Measurements from ENCODE around the gene PRKRA. TPM values are rescaled to one million over a fixed set of nuclear protein-coding genes. Genes with fewer than 3 reads are reported as not detected.

PRKRA gene
- total RNA-seq, 4 donors from 2014 or later, result 37.3 to 52.1 (median 45.5) TPM

- no peak for TF ChIP-seq EP300 (IDR thresholded peaks at IDR 0.05)
- no peak for TF ChIP-seq POLR2A (IDR thresholded peaks at IDR 0.05)
- TF ChIP-seq, protein P1, sequence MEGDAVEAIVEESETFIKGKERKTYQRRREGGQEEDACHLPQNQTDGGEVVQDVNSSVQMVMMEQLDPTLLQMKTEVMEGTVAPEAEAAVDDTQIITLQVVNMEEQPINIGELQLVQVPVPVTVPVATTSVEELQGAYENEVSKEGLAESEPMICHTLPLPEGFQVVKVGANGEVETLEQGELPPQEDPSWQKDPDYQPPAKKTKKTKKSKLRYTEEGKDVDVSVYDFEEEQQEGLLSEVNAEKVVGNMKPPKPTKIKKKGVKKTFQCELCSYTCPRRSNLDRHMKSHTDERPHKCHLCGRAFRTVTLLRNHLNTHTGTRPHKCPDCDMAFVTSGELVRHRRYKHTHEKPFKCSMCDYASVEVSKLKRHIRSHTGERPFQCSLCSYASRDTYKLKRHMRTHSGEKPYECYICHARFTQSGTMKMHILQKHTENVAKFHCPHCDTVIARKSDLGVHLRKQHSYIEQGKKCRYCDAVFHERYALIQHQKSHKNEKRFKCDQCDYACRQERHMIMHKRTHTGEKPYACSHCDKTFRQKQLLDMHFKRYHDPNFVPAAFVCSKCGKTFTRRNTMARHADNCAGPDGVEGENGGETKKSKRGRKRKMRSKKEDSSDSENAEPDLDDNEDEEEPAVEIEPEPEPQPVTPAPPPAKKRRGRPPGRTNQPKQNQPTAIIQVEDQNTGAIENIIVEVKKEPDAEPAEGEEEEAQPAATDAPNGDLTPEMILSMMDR (IDR thresholded peaks at IDR 0.05), result no peak
- peaks cover 0 to 13% (median 5%) of the 10 kb centered on the region in 4 donors for H3K4me1 ChIP-seq
- no peak overlapping the region for H3K4me3 ChIP-seq
- no peak overlapping the region for H3K27ac ChIP-seq
- no peaks in the 10 kb centered on the region for H3K9me3 ChIP-seq
- 69 to 73% methylated on average over 3 of the region's 3 CpGs for WGBS, 2 donors
- H3K27me3 ChIP-seq, result no peaks in the 10 kb centered on the region
- no peak for DNase-seq (ENCODE audit: low spot score in 2 of 2)
- H3K36me3 ChIP-seq, result no peaks in the 10 kb centered on the region
These were observed 38.9 kb downstream of the PRKRA start for GRCh38 chr2:178412047-178412446.

- 80 to 83% methylated on average over 5 of the region's 5 CpGs for WGBS, 2 donors
- Histone ChIP-seq H3K27me3 (no peaks in the 10 kb centered on the region), H3K27ac (no peak overlapping the region), H3K4me1 (no peaks in the 10 kb centered on the region), H3K36me3 (no peaks in the 10 kb centered on the region), H3K9me3 (no peaks in the 10 kb centered on the region), H3K4me3 (no peak overlapping the region)
- TF ChIP-seq EP300 (IDR thresholded peaks at IDR 0.05) (no peak), POLR2A (IDR thresholded peaks at IDR 0.05) (no peak)
- TF ChIP-seq, protein P1 (IDR thresholded peaks at IDR 0.05), result no peak
- DNase-seq (ENCODE audit: low spot score in 2 of 2), result no peak
These were observed 41.7 kb downstream of the PRKRA start for GRCh38 chr2:178409261-178409660.

DNA sequence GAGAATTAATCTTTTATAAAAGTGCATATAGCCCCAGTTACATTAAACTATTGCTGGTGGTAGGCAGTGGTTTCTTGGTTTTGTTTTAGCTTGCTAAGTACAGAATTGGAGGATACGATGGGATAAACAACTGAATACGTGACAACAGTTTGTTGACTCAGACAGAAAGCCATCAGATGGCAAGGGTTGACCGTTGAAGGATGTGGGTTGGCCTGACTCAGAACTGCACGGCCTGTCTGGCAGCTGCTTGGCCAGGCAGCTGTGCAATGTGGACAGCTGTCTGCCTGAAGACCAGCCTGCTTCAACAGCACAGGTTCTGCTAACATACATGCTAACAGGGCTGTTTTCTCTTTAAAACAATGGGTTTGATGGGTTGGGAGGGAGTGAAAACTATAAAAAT is 46.6 kb downstream of the PRKRA start:
- Histone ChIP-seq H3K9me3 (no peaks in the 10 kb centered on the region), H3K36me3 (no peaks in the 10 kb centered on the region), H3K27me3 (no peaks in the 10 kb centered on the region), H3K4me1 (no peaks in the 10 kb centered on the region), H3K27ac (no peak overlapping the region), H3K4me3 (no peak overlapping the region)
- WGBS, 2 donors, result 26 to 30% methylated on average over 4 of the region's 4 CpGs
- TF ChIP-seq, protein P1 (IDR thresholded peaks at IDR 0.05), result no peak
- TF ChIP-seq POLR2A (IDR thresholded peaks at IDR 0.05) (no peak), EP300 (IDR thresholded peaks at IDR 0.05) (no peak)
- DNase-seq (ENCODE audit: low spot score in 2 of 2), result no peak

GRCh38 chr2:178403671-178404306 is 47.2 kb downstream of the PRKRA start:
- DNase-seq (ENCODE audit: low spot score in 2 of 2), result no peak
- H3K4me1 ChIP-seq, result no peaks in the 10 kb centered on the region
- H3K4me3 ChIP-seq, result no peak overlapping the region
- TF ChIP-seq EP300 (IDR thresholded peaks at IDR 0.05) (no peak), POLR2A (IDR thresholded peaks at IDR 0.05) (no peak)
- TF ChIP-seq, protein P1 (IDR thresholded peaks at IDR 0.05), result no peak
- H3K9me3 ChIP-seq, result no peaks in the 10 kb centered on the region
- H3K27ac ChIP-seq, result no peak overlapping the region
- no peaks in the 10 kb centered on the region for H3K27me3 ChIP-seq
- 69 to 76% methylated on average over 3 of the region's 3 CpGs for WGBS, 2 donors
- no peaks in the 10 kb centered on the region for H3K36me3 ChIP-seq

GRCh38 chr2:178401994-178402437 is 49.0 kb downstream of the PRKRA start:
- H3K27me3 ChIP-seq, result no peaks in the 10 kb centered on the region
- H3K4me3 ChIP-seq, result no peak overlapping the region
- TF ChIP-seq, protein P1 (IDR thresholded peaks at IDR 0.05), result no peak
- no peak for TF ChIP-seq POLR2A (IDR thresholded peaks at IDR 0.05)
- TF ChIP-seq EP300 (IDR thresholded peaks at IDR 0.05), result no peak
- no peak overlapping the region for H3K27ac ChIP-seq
- no peaks in the 10 kb centered on the region for H3K9me3 ChIP-seq
- no peaks in the 10 kb centered on the region for H3K36me3 ChIP-seq
- DNase-seq (ENCODE audit: low spot score in 2 of 2), result no peak
- 66 to 76% methylated on average over 6 of the region's 6 CpGs for WGBS, 2 donors
- peaks cover 0 to 3% (median 0%) of the 10 kb centered on the region in 4 donors for H3K4me1 ChIP-seq

All from tibial nerve (tissue), 4 donors.